HCT116 (cell line): Measurements from ENCODE around the gene TLR2. TPM values are rescaled to one million over a fixed set of nuclear protein-coding genes. Genes with fewer than 3 reads are reported as not detected.

ENCODE experiments used
- ATAC-seq: fragments of 200-7000 bp; cut with Tn5 transposase; 2 replicates; pipeline ENCODE4 v1.9.1; 2020; ENCODE audit warnings: mild to moderate bottlenecking, moderate library complexity
- BruUV-seq: library from RNA; stranded (reverse); fragments of 400-500 nt; replicated peaks from 2 replicates; lab custom pipeline; 2021; lab: Mats Ljungman, UMichigan
- CTCF ChIA-PET: fragments of 300-600 bp; sonication (Branson Sonifier 250); formaldehyde crosslinking; loops from one replicate; lab custom pipeline; 2021; ENCODE audit warnings: antibody characterized with exemption; lab: Charles Lee
- POLR2A ChIA-PET: fragments of 300-600, 350-600 bp; sonication (Branson Sonifier 250); formaldehyde crosslinking; loops from one replicate; lab custom pipeline; 2021; ENCODE audit warnings: antibody characterized with exemption; lab: Charles Lee
- RAD21 ChIA-PET, 2 experiments: fragments of 300-600 bp; sonication (Branson Sonifier 250); formaldehyde crosslinking; loops; one replicate each; lab custom pipeline; 2023; ENCODE audit warnings: low total read pairs in 2 of 2; ENCODE audit not compliant: uncharacterized antibody in 2 of 2, unreplicated experiment in 2 of 2, low non-redundant PET in 1 of 2; lab: Charles Lee
- DNase-seq: peaks from one replicate; pipeline ENCODE4 v3.0.0-alpha.2; 2010; ENCODE audit warnings: low read depth, low spot score
- H2AFZ ChIP-seq: fragments of 200-600 bp; shearing (Covaris generic), sonication (generic); 2 replicates; pipeline ENCODE4 v1.6.1; 2017; ENCODE audit warnings: low read depth, mixed run types, mixed read lengths, antibody characterized with exemption, low read length; ENCODE audit not compliant: poor library complexity, severe bottlenecking
- H3K27ac ChIP-seq: 2 replicates; pipeline ENCODE4 v1.5.1; 2012; ENCODE audit warnings: low read depth, low read length
- H3K27me3 ChIP-seq: fragments of 200-600 bp; sonication (generic); 2 replicates; pipeline ENCODE4 v1.6.1; 2016; ENCODE audit warnings: mixed run types, low read length, mixed read lengths; ENCODE audit not compliant: insufficient read depth
- H3K36me3 ChIP-seq, 2 experiments: fragments of 200-500 bp in 1 of 2; fragments of 200-600 bp in 1 of 2; sonication (Bioruptor generic) in 1 of 2; sonication (generic) in 1 of 2; 2 replicates each; pipeline versions ENCODE4 v1.5.1 to v1.6.1; 2014 to 2016; ENCODE audit warnings: low read length in 2 of 2, inconsistent platforms in 1 of 2, mixed read lengths in 1 of 2, mixed run types in 1 of 2; ENCODE audit not compliant: insufficient read depth in 2 of 2, control insufficient read depth in 1 of 2
- H3K4me1 ChIP-seq, 2 experiments: fragments of 200-600 bp in 1 of 2; sonication (generic) in 1 of 2; 2 replicates each; pipeline versions ENCODE4 v1.5.1 to v1.6.1; 2012 to 2017; ENCODE audit warnings: low read length in 2 of 2, inconsistent platforms in 1 of 2, mild to moderate bottlenecking in 1 of 2, mixed read lengths in 1 of 2, mixed run types in 1 of 2, moderate library complexity in 1 of 2; ENCODE audit not compliant: insufficient read depth in 2 of 2, control insufficient read depth in 1 of 2
- H3K4me2 ChIP-seq: fragments of 200-600 bp; sonication (generic); 2 replicates; pipeline ENCODE4 v1.6.1; 2017; ENCODE audit warnings: mixed run types, low read length, mixed read lengths
- H3K4me3 ChIP-seq, 2 experiments: fragments of 200-600 bp in 1 of 2; sonication (generic) in 1 of 2; replicated peaks in 1 of 2; 2 replicates each; pipeline ENCODE4 v1.5.1; 2011 to 2016; ENCODE audit warnings: low read length in 2 of 2, control low read depth in 1 of 2, low read depth in 1 of 2, mild to moderate bottlenecking in 1 of 2, mixed read lengths in 1 of 2, mixed run types in 1 of 2
- H3K79me2 ChIP-seq: fragments of 200-600 bp; sonication (generic); 2 replicates; pipeline ENCODE4 v1.6.1; 2017; ENCODE audit warnings: mild to moderate bottlenecking, mixed run types, low read length, moderate library complexity, mixed read lengths; ENCODE audit not compliant: insufficient read depth
- H3K9ac ChIP-seq: fragments of 200-600 bp; sonication (generic); 2 replicates; pipeline ENCODE4 v1.6.1; 2016; ENCODE audit warnings: low read length, mixed read lengths
- H3K9me2 ChIP-seq: fragments of 200-600 bp; sonication (generic), shearing (Covaris generic); 2 replicates; pipeline ENCODE4 v1.6.1; 2017; ENCODE audit warnings: mixed run types, mild to moderate bottlenecking, moderate library complexity; ENCODE audit not compliant: insufficient read depth
- H3K9me3 ChIP-seq, 2 experiments: fragments of 200-500 bp in 1 of 2; fragments of 200-600 bp in 1 of 2; sonication (Bioruptor generic) in 1 of 2; sonication (generic) in 1 of 2; 2 replicates each; pipeline ENCODE4 v1.6.1; 2014 to 2017; ENCODE audit warnings: low read length in 2 of 2, mixed read lengths in 2 of 2, inconsistent platforms in 1 of 2, low read depth in 1 of 2, mild to moderate bottlenecking in 1 of 2, mixed run types in 1 of 2, moderate library complexity in 1 of 2; ENCODE audit not compliant: control insufficient read depth in 1 of 2, insufficient read depth in 1 of 2
- H4K20me1 ChIP-seq: fragments of 200-600 bp; sonication (generic), shearing (Covaris generic); 2 replicates; pipeline ENCODE4 v1.6.1; 2017; ENCODE audit warnings: mixed run types, mild to moderate bottlenecking, moderate library complexity; ENCODE audit not compliant: insufficient read depth
- CBX3 ChIP-seq: IDR thresholded peaks from 2 replicates; pipeline ENCODE4 v1.6.1; 2012; ENCODE audit warnings: low read depth
- CTCF ChIP-seq, 3 experiments: fragments of 200-600 bp in 1 of 3; sonication (generic) in 1 of 3; IDR thresholded peaks in 2 of 3; conservative IDR thresholded peaks in 1 of 3; 2 replicates each; pipeline ENCODE4 v1.5.1; 2012 to 2017; ENCODE audit warnings: low read depth in 2 of 3, low read length in 2 of 3, antibody characterized with exemption in 1 of 3, borderline replicate concordance in 1 of 3, control low read depth in 1 of 3, mild to moderate bottlenecking in 1 of 3, mixed read lengths in 1 of 3, mixed run types in 1 of 3, moderate library complexity in 1 of 3; ENCODE audit not compliant: insufficient read depth in 1 of 3
- EGR1 ChIP-seq: IDR thresholded peaks from 2 replicates; pipeline ENCODE4 v1.6.1; 2012; ENCODE audit warnings: low read depth
- ELF1 ChIP-seq: IDR thresholded peaks from 2 replicates; pipeline ENCODE4 v1.6.1; 2012; ENCODE audit warnings: low read depth, borderline replicate concordance
- FOSL1 ChIP-seq: IDR thresholded peaks from 2 replicates; pipeline ENCODE4 v1.6.1; 2012; ENCODE audit warnings: low read depth
- MAX ChIP-seq: IDR thresholded peaks from 2 replicates; pipeline ENCODE4 v1.6.1; 2012
- POLR2A ChIP-seq: IDR thresholded peaks from 2 replicates; pipeline ENCODE4 v1.7.0; 2011; ENCODE audit warnings: borderline replicate concordance; ENCODE audit not compliant: insufficient read depth, insufficient read length; ENCODE audit errors: extremely low read depth
- POLR2AphosphoS5 ChIP-seq: IDR thresholded peaks from 2 replicates; pipeline ENCODE4 v1.6.1; 2011; ENCODE audit warnings: mild to moderate bottlenecking, low read depth, low read length, moderate library complexity
- RAD21 ChIP-seq: IDR thresholded peaks from 2 replicates; pipeline ENCODE4 v1.6.1; 2012; ENCODE audit warnings: low read depth, mild to moderate bottlenecking
- REST ChIP-seq: IDR thresholded peaks from 2 replicates; pipeline ENCODE4 v1.6.1; 2012; ENCODE audit warnings: low read depth
- SIN3A ChIP-seq: IDR thresholded peaks from 2 replicates; pipeline ENCODE4 v1.6.1; 2012; ENCODE audit warnings: low read depth
- SP1 ChIP-seq: IDR thresholded peaks from 2 replicates; pipeline ENCODE4 v1.6.1; 2012; ENCODE audit warnings: low read depth
- SRF ChIP-seq: IDR thresholded peaks from 2 replicates; pipeline ENCODE4 v1.6.1; 2012; ENCODE audit warnings: low read depth
- YY1 ChIP-seq: IDR thresholded peaks from 2 replicates; pipeline ENCODE4 v1.6.1; 2011; ENCODE audit warnings: low read length, low read depth, moderate library complexity, mild to moderate bottlenecking; ENCODE audit not compliant: insufficient replicate concordance; ENCODE audit errors: extremely low read depth
- ZNF274 ChIP-seq: fragments of 200-500 bp; sonication (Bioruptor generic); IDR thresholded peaks from 2 replicates; pipeline ENCODE4 v1.6.1; 2014; ENCODE audit warnings: mild to moderate bottlenecking, low read depth, low read length, inconsistent platforms
- intact Hi-C: fragments of 100-400 bp; cut with micrococcal nuclease; formaldehyde crosslinking; loops from 2 replicates; pipeline ENCODE4 v1.10.0; 2022
- total RNA-seq: library from RNA; stranded (reverse); gene quantifications from one replicate; pipeline ENCODE4 v1.2.1, GENCODE V29; 2021; ENCODE audit not compliant: unreplicated experiment

Gene TLR2
- total RNA-seq, 1 experiment from 2014 or later, result 0.12 TPM

GRCh38 chr4:153735906-153736461 lies 51.9 kb downstream of the TLR2 start:
- Histone ChIP-seq H3K4me3 (no peak overlapping the region), H3K9me2 (no peaks in the 10 kb centered on the region; the same call in 1 of the 2 replicates), H3K9ac (no peak overlapping the region), H3K36me3 (no peaks in the 10 kb centered on the region), H3K79me2 (no peaks in the 10 kb centered on the region), H3K9me3 (no peaks in the 10 kb centered on the region), H2AFZ (no peak overlapping the region), H3K4me1 (peaks cover 4 to 7% of the 10 kb centered on the region in 2 experiments; a peak in 2 of 4 replicates), H3K27ac (no peak overlapping the region), H4K20me1 (no peaks in the 10 kb centered on the region), H3K27me3 (no peaks in the 10 kb centered on the region), H3K4me2 (no peak overlapping the region)
- intact Hi-C loops, result no loop called here
- no peak for DNase-seq
- ChIA-PET CTCF (no interaction called here), POLR2A (no interaction called here), RAD21 (no interaction called here)
- no TSS peak for BruUV-seq
- no peak for ATAC-seq
- no peak for TF ChIP-seq SRF
- TF ChIP-seq CBX3, result no peak
- TF ChIP-seq EGR1, result no peak
- TF ChIP-seq SIN3A, result no peak
- TF ChIP-seq MAX, result no peak
- no peak for TF ChIP-seq ZNF274
- TF ChIP-seq CTCF (IDR thresholded peaks at IDR 0.05 in 2 of 3, conservative IDR thresholded peaks at IDR 0.05 in 1 of 3; ENCODE audit: borderline replicate concordance in 1 of 3, insufficient read depth in 1 of 3, low read depth in 2 of 3, low read length in 2 of 3), result no peak
- no peak for TF ChIP-seq FOSL1
- TF ChIP-seq RAD21, result no peak
- TF ChIP-seq SP1, result no peak
- no peak for TF ChIP-seq POLR2AphosphoS5
- no peak for TF ChIP-seq REST
- TF ChIP-seq ELF1, result no peak
- no peak for TF ChIP-seq YY1
- no peak for TF ChIP-seq POLR2A
